Measurements from ENCODE around the gene SLCO2B1.

- no peak for TF ChIP-seq SUZ12 (IDR thresholded peaks at IDR 0.05; ENCODE audit: low read length)
- no peak for TF ChIP-seq CTCF (IDR thresholded peaks at IDR 0.05; ENCODE audit: control extremely low read depth in 1 of 3, insufficient read depth in 1 of 3, low read depth in 1 of 3, low read length in 3 of 3)
- TF ChIP-seq BCL11A (IDR thresholded peaks at IDR 0.05; ENCODE audit: low read depth in 2 of 2, low read length in 2 of 2) = no peak
- TF ChIP-seq YY1 (IDR thresholded peaks at IDR 0.05; ENCODE audit: low read depth, low read length) = no peak
- no peak for TF ChIP-seq KDM5A (IDR thresholded peaks at IDR 0.05; ENCODE audit: low read length)
- TF ChIP-seq SIRT6 (IDR thresholded peaks at IDR 0.05; ENCODE audit: low read length) = no peak
- TF ChIP-seq POLR2A (IDR thresholded peaks at IDR 0.05; ENCODE audit: control extremely low read depth in 1 of 2, low read depth in 2 of 2, low read length in 2 of 2) = no peak
- no peak for TF ChIP-seq EZH2 (IDR thresholded peaks at IDR 0.05; ENCODE audit: low read depth, low read length, severe bottlenecking)
Measured at GRCh38 chr11:75236062-75236461, 85.2 kb downstream of the SLCO2B1 start.

All from H1 (cell line).